Spleen (tissue), 11 donors: Measurements from ENCODE around the gene CRKL. TPM values are rescaled to one million over a fixed set of nuclear protein-coding genes. Genes with fewer than 3 reads are reported as not detected.
"Not testable (repeated sequence)": the region's sequence is repeated elsewhere in the genome, so short reads cannot be mapped to it uniquely, and the experiment has no call there.

ENCODE experiments used
- DNase-seq: peaks from one replicate; pipeline ENCODE4 v3.0.0-alpha.2; 2020
- H3K27ac ChIP-seq, 8 donors: fragments of 200-600 bp; sonication (generic) in 7 of 8; 1 replicate in 4 of 8; 2 replicates in 4 of 8; pipeline versions ENCODE4 v1.5.0 to v1.8.0; 2016 to 2021; ENCODE audit warnings: inconsistent platforms in 4 of 8, mild to moderate bottlenecking in 4 of 8, moderate library complexity in 1 of 8
- H3K27me3 ChIP-seq, 7 donors: fragments of 200-600 bp; sonication (generic) in 6 of 7; replicated peaks in 1 of 7; 1 replicate in 4 of 7; 2 replicates in 3 of 7; pipeline versions ENCODE4 v1.5.0 to v1.8.0; 2016 to 2021; ENCODE audit warnings: inconsistent platforms in 3 of 7, mild to moderate bottlenecking in 1 of 7
- H3K36me3 ChIP-seq, 6 donors: fragments of 200-600 bp; sonication (generic) in 5 of 6; 1 replicate in 4 of 6; 2 replicates in 2 of 6; pipeline versions ENCODE4 v1.5.0 to v1.8.0; 2016 to 2021; ENCODE audit warnings: inconsistent platforms in 2 of 6
- H3K4me1 ChIP-seq, 6 donors: fragments of 200-600 bp; sonication (generic) in 5 of 6; 1 replicate in 3 of 6; 2 replicates in 3 of 6; pipeline versions ENCODE4 v1.5.0 to v1.8.0; 2016 to 2021; ENCODE audit warnings: inconsistent platforms in 3 of 6
- H3K4me3 ChIP-seq, 8 donors: fragments of 200-600 bp; sonication (generic) in 7 of 8; 1 replicate in 4 of 8; 2 replicates in 4 of 8; pipeline versions ENCODE4 v1.5.0 to v1.8.0; 2016 to 2021; ENCODE audit warnings: inconsistent platforms in 4 of 8, mild to moderate bottlenecking in 4 of 8, moderate library complexity in 2 of 8
- H3K9me3 ChIP-seq, 8 donors: fragments of 200-600 bp; sonication (generic) in 7 of 8; 1 replicate in 4 of 8; 2 replicates in 4 of 8; pipeline versions ENCODE4 v1.5.0 to v1.8.0; 2016 to 2021; ENCODE audit warnings: inconsistent platforms in 4 of 8
- CTCF ChIP-seq, 11 experiments: fragments of 200-600 bp in 7 of 11; fragments of 450-650 bp in 4 of 11; sonication (generic) in 4 of 11; IDR thresholded peaks in 8 of 11; conservative IDR thresholded peaks in 3 of 11; 1 replicate in 7 of 11; 2 replicates in 4 of 11; pipeline versions ENCODE4 v1.4.0 to v1.8.0; 2016 to 2021; ENCODE audit warnings: antibody characterized with exemption in 11 of 11, inconsistent platforms in 4 of 11, mild to moderate bottlenecking in 1 of 11
- POLR2A ChIP-seq, 3 donors: fragments of 450-650 bp; IDR thresholded peaks; one replicate each; pipeline ENCODE4 v1.5.1; 2017; ENCODE audit warnings: antibody characterized with exemption in 3 of 3, mild to moderate bottlenecking in 1 of 3
- POLR2AphosphoS5 ChIP-seq, 3 donors: sonication (generic); formaldehyde crosslinking; IDR thresholded peaks; one replicate each; pipeline ENCODE4 v1.5.1; 2017; ENCODE audit warnings: antibody characterized with exemption in 3 of 3
- WGBS, 5 donors: extraction: QIAGEN DNeasy Blood & Tissue Kit in 3 of 5; methylation state at CpG; one replicate each; pipeline versions ENCODE4 v1.1.5 to v1.1.7; 2013 to 2018; 5-methylcytosine and 5-hydroxymethylcytosine counted together
- intact Hi-C: fragments of 100-400 bp; cut with DNase I; formaldehyde crosslinking; loops from one replicate; pipeline ENCODE4 v1.15.0; 2023; ENCODE audit warnings: low total_unique reads
- polyA plus RNA-seq, 3 donors: library from polyadenylated mRNA; stranded (reverse); fragments of 200-250 nt; gene quantifications; one replicate each; pipeline ENCODE4 v1.2.1, GENCODE V29; 2013
- total RNA-seq, 7 donors: library from RNA; depleted of rRNA in 3 of 7; stranded (reverse); fragments of >200 nt in 3 of 7; fragmentation: NEBNext Ultra II Directional in 4 of 7; extraction: Animal tissue kit (Norgen Biotek cat#: 25700) in 4 of 7; gene quantifications; one replicate each; pipeline versions ENCODE4 v1.1.0 to v1.2.1, GENCODE V29; 2016 to 2021
- donor health status: healthy with polysubstance abuse.
- donor health status: DM: no; HTN: no; CAD: no; lungs with moderate emphysema.
- donor health status: DM: no; HTN: no; CAD: no.
- donor health status: Bipolar disorder and iron deficiency.
- donor health status: healthy.
- donor health status: DM: no; HTN: no; CAD: no.
- donor health status: DM: yes; HTN: yes; CAD: no.

CRKL gene
- total and polyA plus RNA-seq, 10 donors: 11.5 to 65.3 (median 57.4) TPM

GRCh38 chr22:20905415-20906386 lies 11.5 kb upstream of the CRKL start:
- DNase-seq: no peak
- Histone ChIP-seq H3K36me3 (no peaks in the 10 kb centered on the region), H3K4me1 (peaks cover 0 to 26% (median 0%) of the 10 kb centered on the region in 6 donors), H3K9me3 (no peaks in the 10 kb centered on the region), H3K27ac (no peak overlapping the region), H3K4me3 (no peak overlapping the region), H3K27me3 (no peaks in the 10 kb centered on the region)
- TF ChIP-seq CTCF (IDR thresholded peaks at IDR 0.05 in 8 of 11, conservative IDR thresholded peaks at IDR 0.05 in 3 of 11): no peak
- no peak for TF ChIP-seq POLR2A (IDR thresholded peaks at IDR 0.05)
- no peak for TF ChIP-seq POLR2AphosphoS5 (IDR thresholded peaks at IDR 0.05)
- WGBS, 5 donors: 58 to 84% (median 69%) methylated on average over 4 of the region's 4 CpGs
- intact Hi-C loops: no loop called here

DNA sequence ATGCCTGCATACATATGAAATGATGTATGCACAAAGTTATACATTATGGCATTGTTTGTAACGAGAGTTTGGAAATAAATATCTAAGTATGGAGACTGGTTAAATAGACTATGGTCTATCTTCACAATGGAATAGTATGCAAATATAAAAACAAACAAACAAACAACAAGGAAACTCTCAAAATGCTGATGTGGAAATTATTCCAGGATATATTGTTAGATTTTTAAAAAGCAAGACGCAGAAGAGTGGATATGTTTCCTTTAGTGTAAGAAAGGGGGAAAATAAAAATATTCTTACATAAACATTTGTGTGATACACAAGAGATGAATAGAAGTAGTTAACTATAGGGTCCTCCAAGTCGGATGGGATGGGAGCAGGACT lies 10.8 kb upstream of the CRKL start:
- H3K9me3 ChIP-seq: no peaks in the 10 kb centered on the region
- intact Hi-C loops: no loop called here
- no peak overlapping the region for H3K4me3 ChIP-seq
- H3K4me1 ChIP-seq: peaks cover 0 to 26% (median 0%) of the 10 kb centered on the region in 6 donors
- TF ChIP-seq POLR2A (IDR thresholded peaks at IDR 0.05): no peak
- no peak for TF ChIP-seq POLR2AphosphoS5 (IDR thresholded peaks at IDR 0.05)
- TF ChIP-seq CTCF (IDR thresholded peaks at IDR 0.05 in 8 of 11, conservative IDR thresholded peaks at IDR 0.05 in 3 of 11): no peak
- no peaks in the 10 kb centered on the region for H3K27me3 ChIP-seq
- H3K27ac ChIP-seq: no peak overlapping the region
- no peak for DNase-seq
- 85 to 89% (median 88%) methylated on average over 3 of the region's 3 CpGs for WGBS, 5 donors
- no peaks in the 10 kb centered on the region for H3K36me3 ChIP-seq

DNA sequence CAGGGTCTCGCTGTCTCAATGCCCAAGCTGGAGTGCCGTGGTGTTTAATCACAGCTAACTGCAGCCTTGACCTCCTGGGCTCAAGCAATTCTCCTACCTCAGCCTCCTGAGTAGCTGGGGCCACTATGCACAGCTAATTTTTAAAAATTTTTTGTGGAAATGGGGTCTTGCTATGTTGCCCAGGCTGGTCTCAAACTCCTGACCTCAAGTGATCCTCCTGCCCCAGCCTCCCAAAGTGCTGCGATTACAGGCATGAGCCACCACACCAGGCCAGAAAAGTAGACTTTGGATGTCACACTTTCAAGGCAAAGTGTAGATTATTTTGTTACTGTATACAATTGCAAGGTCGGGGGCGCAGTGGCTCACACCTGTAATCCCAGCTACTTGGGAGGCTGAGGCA lies 8.5 kb upstream of the CRKL start:
- H3K4me3 ChIP-seq, H3K36me3 ChIP-seq, intact Hi-C loops, DNase-seq, H3K27ac ChIP-seq, H3K27me3 ChIP-seq, H3K9me3 ChIP-seq: not testable (repeated sequence)
- peaks cover 0 to 26% (median 0%) of the 10 kb centered on the region in 6 donors for H3K4me1 ChIP-seq
- WGBS, 5 donors: 90 to 99% (median 96%) methylated on average over 5 of the region's 5 CpGs

DNA sequence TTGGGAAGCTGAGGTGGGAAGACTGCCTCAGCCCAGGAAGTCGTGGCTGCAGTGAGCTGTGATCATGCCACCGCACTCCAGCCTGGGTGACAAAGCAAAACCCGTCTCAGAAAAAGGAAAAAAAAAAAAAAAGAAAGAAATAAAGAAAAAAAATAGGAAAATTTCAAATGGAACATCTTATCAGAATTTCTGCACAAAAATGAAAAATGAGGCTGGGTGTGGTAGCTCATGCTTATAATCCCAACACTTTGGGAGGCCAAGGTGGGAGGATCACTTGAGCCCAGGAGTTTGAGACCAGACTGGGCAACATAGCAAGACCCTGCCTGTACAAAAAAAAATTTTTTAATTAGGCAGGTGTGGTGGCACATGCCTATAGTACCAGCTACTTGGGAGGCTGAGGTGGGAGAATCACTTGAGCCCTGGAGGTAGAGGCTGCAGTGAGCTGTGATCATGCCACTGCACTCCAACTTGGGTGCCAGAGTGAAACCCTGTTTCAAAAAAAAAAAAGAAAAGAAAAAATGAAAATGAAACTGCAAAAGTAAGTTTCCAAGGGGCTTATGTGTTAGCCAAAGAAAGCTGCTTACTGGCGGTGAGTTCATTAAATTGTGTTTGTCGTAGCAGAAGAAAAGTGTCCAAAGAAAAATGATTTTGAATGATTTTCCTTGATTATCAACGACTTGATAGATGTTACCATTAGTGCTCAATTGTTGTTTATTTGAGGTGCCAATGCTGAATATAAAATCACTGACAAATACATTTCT lies 7.5 kb upstream of the CRKL start:
- Histone ChIP-seq H3K4me1 (peaks cover 0 to 16% (median 0%) of the 10 kb centered on the region in 6 donors), H3K27me3 (no peaks in the 10 kb centered on the region), H3K27ac (peak overlapping the region in 1 of 8 donors; percentile 30), H3K36me3 (no peaks in the 10 kb centered on the region), H3K9me3 (no peaks in the 10 kb centered on the region), H3K4me3 (no peak overlapping the region)
- DNase-seq: no peak
- intact Hi-C loops: no loop called here
- 51 to 65% (median 55%) methylated on average over 6 of the region's 6 CpGs for WGBS, 5 donors
- TF ChIP-seq CTCF (IDR thresholded peaks at IDR 0.05 in 8 of 11, conservative IDR thresholded peaks at IDR 0.05 in 3 of 11) (no peak), POLR2A (IDR thresholded peaks at IDR 0.05) (no peak), POLR2AphosphoS5 (IDR thresholded peaks at IDR 0.05) (no peak)
